K562 (cell line): ENCODE measurements around the gene ZNF467. TPM values are rescaled to one million over a fixed set of nuclear protein-coding genes. Genes with fewer than 3 reads are reported as not detected.

Source experiments
- ATAC-seq: fragments of 200-7000 bp; cut with Tn5 transposase; 3 replicates; pipeline ENCODE4 v1.9.1; 2020; ENCODE audit warnings: moderate library complexity
- BruUV-seq: library from RNA; stranded (reverse); fragments of 400-500 nt; replicated peaks from 2 replicates; lab custom pipeline; 2021; lab: Mats Ljungman, UMichigan
- CTCF ChIA-PET: fragments of 300-600 bp; formaldehyde crosslinking; extraction: SDS; loops from one replicate; lab custom pipeline; 2021; ENCODE audit warnings: low intra/inter-chr PET ratio; lab: Yijun Ruan, JAX
- POLR2A ChIA-PET: fragments of 300-600, 350-650 bp; sonication (Branson Sonifier 250); formaldehyde crosslinking; extraction: SDS; loops from one replicate; lab custom pipeline; 2021; ENCODE audit warnings: antibody characterized with exemption, inconsistent platforms; lab: Yijun Ruan, JAX
- DNase-seq, 4 experiments: peaks; one replicate each; pipeline versions ENCODE4 v3.0.0 to v3.0.0-alpha.2; 2011 to 2018; ENCODE audit warnings: low spot score in 3 of 4, mixed read lengths in 3 of 4; ENCODE audit errors: extremely low read depth in 1 of 4
- FAIRE-seq: peaks from 2 replicates; lab custom pipeline; 2011; peaks lifted over from hg19 to GRCh38; lab: Jason Lieb, UNC
- H2AFZ ChIP-seq: 2 replicates; pipeline ENCODE4 v1.6.0; 2011; ENCODE audit warnings: low read depth, low read length, control low read depth, inconsistent platforms
- H3K27ac ChIP-seq: fragments of 200-600 bp; 3 replicates; pipeline ENCODE4 v1.8.0; 2011; ENCODE audit warnings: low read depth, mild to moderate bottlenecking, control low read depth, inconsistent platforms, low read length, moderate library complexity, mixed read lengths; ENCODE audit errors: extremely low read depth
- H3K27me3 ChIP-seq, 2 experiments: fragments of 300-600 bp in 1 of 2; 2 replicates in 1 of 2; 3 replicates in 1 of 2; pipeline versions ENCODE4 v1.6.0 to v1.8.0; 2011; ENCODE audit warnings: inconsistent platforms in 2 of 2, low read length in 2 of 2, mild to moderate bottlenecking in 1 of 2, mixed read lengths in 1 of 2, moderate library complexity in 1 of 2; ENCODE audit not compliant: control insufficient read depth in 2 of 2, insufficient read depth in 2 of 2
- H3K36me3 ChIP-seq: fragments of 300-600 bp; 3 replicates; pipeline ENCODE4 v1.8.0; 2011; ENCODE audit warnings: mild to moderate bottlenecking, low read length, inconsistent platforms; ENCODE audit not compliant: control insufficient read depth, insufficient read depth
- H3K4me1 ChIP-seq, 2 experiments: fragments of 200-600 bp in 1 of 2; replicated peaks in 1 of 2; 2 replicates in 1 of 2; 3 replicates in 1 of 2; pipeline versions ENCODE4 v1.5.1 to v1.8.0; 2011; ENCODE audit warnings: inconsistent platforms in 2 of 2, low read length in 2 of 2, mild to moderate bottlenecking in 1 of 2, mixed read lengths in 1 of 2, moderate library complexity in 1 of 2; ENCODE audit not compliant: control insufficient read depth in 2 of 2, insufficient read depth in 2 of 2
- H3K4me2 ChIP-seq: 2 replicates; pipeline ENCODE4 v1.6.1; 2011; ENCODE audit warnings: low read length, control low read depth, inconsistent platforms, mixed read lengths; ENCODE audit not compliant: insufficient read depth
- H3K4me3 ChIP-seq: fragments of 200-600 bp; sonication (generic), shearing (Covaris generic); 2 replicates; pipeline ENCODE4 v1.5.1; 2016; ENCODE audit warnings: control low read depth, inconsistent platforms
- H3K79me2 ChIP-seq: fragments of 200-600 bp; 3 replicates; pipeline ENCODE4 v1.8.0; 2011; ENCODE audit warnings: low read length, inconsistent platforms; ENCODE audit not compliant: control insufficient read depth, insufficient read depth
- H3K9ac ChIP-seq, 2 experiments: 2 replicates each; pipeline versions ENCODE4 v1.6.0 to v1.6.1; 2011; ENCODE audit warnings: low read depth in 2 of 2, low read length in 2 of 2, control low read depth in 1 of 2, inconsistent platforms in 1 of 2, mild to moderate bottlenecking in 1 of 2, mixed read lengths in 1 of 2; ENCODE audit not compliant: insufficient read depth in 1 of 2
- H3K9me1 ChIP-seq: one replicate; pipeline ENCODE4 v1.6.0; 2011; ENCODE audit warnings: inconsistent platforms, mild to moderate bottlenecking, low read length, moderate library complexity; ENCODE audit not compliant: control insufficient read depth, insufficient read depth
- H3K9me3 ChIP-seq: replicated peaks from 2 replicates; pipeline ENCODE4 v1.5.1; 2011; ENCODE audit warnings: low read depth, low read length, inconsistent platforms; ENCODE audit not compliant: control insufficient read depth, insufficient read depth
- H4K20me1 ChIP-seq: replicated peaks from 2 replicates; pipeline ENCODE4 v1.6.1; 2011; ENCODE audit warnings: low read length, inconsistent platforms, mixed read lengths; ENCODE audit not compliant: control insufficient read depth, insufficient read depth
- CBFA2T3 ChIP-seq: fragments of 450-650 bp; IDR thresholded peaks from 2 replicates; pipeline ENCODE4 v1.6.1; 2017
- CHD1 ChIP-seq: fragments of 200-600 bp; sonication (generic); IDR thresholded peaks from one replicate; pipeline ENCODE4 v1.6.1; 2012; ENCODE audit warnings: mild to moderate bottlenecking, moderate library complexity, low read length, inconsistent platforms
- FIP1L1 ChIP-seq: fragments of 200-400 bp; formaldehyde crosslinking; IDR thresholded peaks from 2 replicates; pipeline ENCODE4 v1.6.1; 2018; ENCODE audit warnings: mild to moderate bottlenecking, low read depth, low read length; ENCODE audit not compliant: poor library complexity, severe bottlenecking
- JUNB ChIP-seq: fragments of 450-650 bp; formaldehyde crosslinking; conservative IDR thresholded peaks from 2 replicates; pipeline ENCODE4 v1.4.0; 2020; ENCODE audit warnings: mild to moderate bottlenecking
- JUND ChIP-seq, 2 experiments: IDR thresholded peaks; 2 replicates in 1 of 2; 3 replicates in 1 of 2; pipeline ENCODE4 v1.6.1; 2011; ENCODE audit warnings: borderline replicate concordance in 2 of 2, low read depth in 2 of 2, low read length in 2 of 2, improper control_type of control experiment in 1 of 2, missing biosample characterization in 1 of 2, missing genetic modification characterization in 1 of 2, missing genetic modification reagents in 1 of 2
- MIER1 ChIP-seq: fragments of 450-650 bp; IDR thresholded peaks from 2 replicates; pipeline ENCODE4 v1.6.1; 2016; ENCODE audit warnings: antibody characterized with exemption, mild to moderate bottlenecking, low read depth
- MTA3 ChIP-seq: fragments of 450-650 bp; formaldehyde crosslinking; IDR thresholded peaks from 2 replicates; pipeline ENCODE4 v1.6.1; 2017; ENCODE audit warnings: mild to moderate bottlenecking, borderline replicate concordance
- NCOR1 ChIP-seq: fragments of 450-650 bp; IDR thresholded peaks from 2 replicates; pipeline ENCODE4 v1.6.1; 2016; ENCODE audit warnings: mild to moderate bottlenecking, moderate library complexity
- SETDB1 ChIP-seq: IDR thresholded peaks from one replicate; pipeline ENCODE4 v1.6.1; 2012; ENCODE audit warnings: low read length, control low read depth, inconsistent platforms
- THAP7 ChIP-seq: fragments of 250-450 bp; sonication (Bioruptor Pico); IDR thresholded peaks from 2 replicates; pipeline ENCODE4 v1.5.0; 2021
- TOE1 ChIP-seq, 2 experiments: fragments of 450-650 bp in 1 of 2; sonication (generic) in 1 of 2; formaldehyde crosslinking in 1 of 2; IDR thresholded peaks; 2 replicates each; pipeline versions ENCODE4 v1.7.1 to v1.8.0; 2016 to 2022; ENCODE audit warnings: borderline replicate concordance in 2 of 2, mild to moderate bottlenecking in 2 of 2, antibody characterized with exemption in 1 of 2, inconsistent platforms in 1 of 2, low read depth in 1 of 2, missing genetic modification reagents in 1 of 2, moderate library complexity in 1 of 2
- WHSC1 ChIP-seq: IDR thresholded peaks from one replicate; pipeline ENCODE4 v1.6.1; 2012; ENCODE audit warnings: low read length, control low read depth, inconsistent platforms
- WGBS: fragments of 100-300 bp; shearing (Covaris generic); methylation state at CpG from one replicate; pipeline ENCODE4 v1.1.6; 2016; ENCODE audit warnings: low coverage, mixed read lengths; ENCODE audit not compliant: insufficient coverage; ENCODE audit errors: missing lambda C conversion rate; 5-methylcytosine and 5-hydroxymethylcytosine counted together
- in situ Hi-C: fragments of 300-500 bp; cut with MboI; formaldehyde crosslinking; loops from 4 replicates; pipeline ENCODE4 v1.15.0; 2018; ENCODE audit warnings: inconsistent platforms, mixed read lengths
- intact Hi-C: fragments of 100-400 bp; cut with micrococcal nuclease; formaldehyde crosslinking; loops from 2 replicates; pipeline ENCODE4 v1.14.2; 2022
- polyA plus RNA-seq, 8 experiments: library from polyadenylated mRNA; depleted of rRNA in 4 of 8; stranded (reverse) in 5 of 8; unstranded in 3 of 8; fragments of >200 nt; fragmentation: Nextera tagmentation in 2 of 8; fragmentation: Illumina TruSeq in 1 of 8; extraction: Ambion mirVana in 2 of 8; extraction: Trizol in 1 of 8; gene quantifications; 2 replicates each; pipeline versions ENCODE4 v1.2.1 to v1.2.3, GENCODE V29; 2011 to 2014; ENCODE audit warnings: inconsistent platforms in 1 of 8, missing spikeins in 1 of 8
- total RNA-seq, 7 experiments: library from RNA; depleted of rRNA in 6 of 7; stranded (reverse); fragments of >200 nt in 6 of 7; fragmentation: Illumina TruSeq in 2 of 7; extraction: Trizol in 2 of 7; gene quantifications; 2 replicates each; pipeline versions ENCODE4 v1.2.1 to v1.2.3, GENCODE V29; 2011 to 2021; ENCODE audit warnings: low replicate concordance in 1 of 7
- TF ChIP-seq, protein P1 (sequence below): sonication (generic); formaldehyde crosslinking; IDR thresholded peaks from 2 replicates; pipeline ENCODE4 v1.8.0; 2022; ENCODE audit warnings: mild to moderate bottlenecking, low read depth, missing genetic modification reagents

Gene ZNF467
- total and polyA plus RNA-seq, 9 of the 15 experiments (the other 6 are each of a cell fraction or from before 2014, with no cell fraction given) = 0.32 to 14.2 (median 1.7) TPM

DNA sequence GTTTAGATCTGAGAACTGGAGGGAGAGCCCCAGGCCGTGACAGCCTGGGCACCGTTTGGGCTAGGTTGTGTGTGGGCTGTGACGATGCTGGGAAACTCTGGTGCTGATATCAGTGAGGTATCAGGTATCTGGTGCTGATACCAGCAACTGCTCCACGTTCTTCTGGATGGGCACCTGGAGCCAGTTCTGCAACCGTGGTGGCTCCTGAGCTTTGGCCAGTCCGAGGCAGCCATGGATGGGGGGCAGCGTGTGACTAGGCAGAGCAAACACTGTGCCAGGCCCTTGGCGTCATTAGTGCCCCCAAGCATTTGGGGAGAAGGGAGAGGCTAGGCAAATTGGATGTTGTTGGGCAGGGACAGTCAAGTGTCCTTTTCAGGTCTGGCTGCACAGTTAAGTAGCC, 57.9 kb downstream of the ZNF467 start:
- no TSS peak for BruUV-seq
- Histone ChIP-seq H3K9me3 (peaks cover 11% of the 10 kb centered on the region; the same call in 1 of the 2 replicates), H3K27ac (peak overlapping the region; percentile 56), H3K36me3 (peaks cover 13% of the 10 kb centered on the region; the same call in 2 of the 3 replicates), H4K20me1 (peaks cover 6% of the 10 kb centered on the region), H2AFZ (peak overlapping the region; percentile 86), H3K4me3 (peak overlapping the region; percentile 60), H3K9me1 (peaks cover 3% of the 10 kb centered on the region), H3K27me3 (no peaks in the 10 kb centered on the region), H3K4me1 (peaks cover 43 to 62% of the 10 kb centered on the region in 2 experiments), H3K79me2 (peaks cover 28% of the 10 kb centered on the region), H3K9ac (peak overlapping the region; percentile 76 to 94), H3K4me2 (peak overlapping the region; percentile 92)
- ATAC-seq = no peak
- FAIRE-seq = peak; percentile 19
- ChIA-PET CTCF (no interaction called here), POLR2A (interaction anchor here (0.7 to 1.8 kb wide), 4 partner anchors 12 to 30 kb away, joined by 3 to 4 read pairs (median 4); no protein-coding TSS in a partner anchor)
- intact Hi-C loops (loop anchor here (2.0 kb wide), 1 partner anchor 663 kb away; the partner anchor contains the start of gene ZNF775), in situ Hi-C loops (no loop called here)
- 24% methylated on average over 8 of the region's 8 CpGs for WGBS
- peak in 1 of 4 experiments; percentile 23 for DNase-seq
- TF ChIP-seq, protein P1, sequence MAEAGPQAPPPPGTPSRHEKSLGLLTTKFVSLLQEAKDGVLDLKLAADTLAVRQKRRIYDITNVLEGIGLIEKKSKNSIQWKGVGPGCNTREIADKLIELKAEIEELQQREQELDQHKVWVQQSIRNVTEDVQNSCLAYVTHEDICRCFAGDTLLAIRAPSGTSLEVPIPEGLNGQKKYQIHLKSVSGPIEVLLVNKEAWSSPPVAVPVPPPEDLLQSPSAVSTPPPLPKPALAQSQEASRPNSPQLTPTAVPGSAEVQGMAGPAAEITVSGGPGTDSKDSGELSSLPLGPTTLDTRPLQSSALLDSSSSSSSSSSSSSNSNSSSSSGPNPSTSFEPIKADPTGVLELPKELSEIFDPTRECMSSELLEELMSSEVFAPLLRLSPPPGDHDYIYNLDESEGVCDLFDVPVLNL = peak; percentile 35; the same call in 1 of the 2 replicates
- TF ChIP-seq THAP7 (CRISPR knock-in tag) (no peak), MIER1 (0 out of 2 replicates have a peak, but pooled peaks have one; percentile 6), FIP1L1 (no peak), CHD1 (peak; percentile 61), SETDB1 (no peak), NCOR1 (no peak), CBFA2T3 (peak; percentile 41), WHSC1 (peak; percentile 95), TOE1 (IDR thresholded peaks at IDR 0.05; ENCODE audit: borderline replicate concordance) (0 out of 2 replicates have a peak, but pooled peaks have one; percentile 3), TOE1 (CRISPR knock-in tag; IDR thresholded peaks at IDR 0.05; ENCODE audit: borderline replicate concordance, low read depth) (no peak), JUNB (CRISPR knock-in tag) (no peak), MTA3 (peak; percentile 7; the same call in 1 of the 2 replicates), JUND (IDR thresholded peaks at IDR 0.05; ENCODE audit: borderline replicate concordance, low read depth, low read length) (0 out of 2 replicates have a peak, but pooled peaks have one; percentile 3), JUND (tag; IDR thresholded peaks at IDR 0.05; ENCODE audit: borderline replicate concordance, low read depth, low read length) (no peak)
